Astrocyte of the hippocampus (primary cell): ENCODE measurements around the gene NR5A1.

Experiments
- DNase-seq: peaks from one replicate; pipeline ENCODE4 v3.0.0; 2011; ENCODE audit warnings: low read depth, low spot score

Gene NR5A1

GRCh38 chr9:124442379-124442778, 64.8 kb downstream of the NR5A1 start:
- no peak for DNase-seq

DNA sequence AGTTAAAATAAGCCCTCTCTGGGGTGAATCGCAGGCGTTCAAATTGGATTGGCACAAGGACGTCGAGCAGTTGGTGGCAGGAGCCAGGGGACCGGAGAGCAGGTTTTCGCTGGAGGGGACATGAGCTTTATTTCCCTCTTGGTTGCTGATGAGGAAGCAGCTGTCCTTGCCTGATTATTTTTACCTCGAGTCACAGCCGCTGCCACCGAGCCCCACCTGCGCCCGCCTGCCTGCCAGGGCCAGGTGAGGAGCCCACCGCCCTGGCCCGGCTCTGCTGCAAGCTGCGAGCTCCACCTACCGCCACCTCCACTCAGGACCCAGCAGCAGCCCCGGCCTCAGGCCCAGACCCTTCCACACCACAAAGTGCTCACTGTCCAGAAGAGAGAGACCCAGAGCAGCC, 65.9 kb downstream of the NR5A1 start:
- no peak for DNase-seq

DNA sequence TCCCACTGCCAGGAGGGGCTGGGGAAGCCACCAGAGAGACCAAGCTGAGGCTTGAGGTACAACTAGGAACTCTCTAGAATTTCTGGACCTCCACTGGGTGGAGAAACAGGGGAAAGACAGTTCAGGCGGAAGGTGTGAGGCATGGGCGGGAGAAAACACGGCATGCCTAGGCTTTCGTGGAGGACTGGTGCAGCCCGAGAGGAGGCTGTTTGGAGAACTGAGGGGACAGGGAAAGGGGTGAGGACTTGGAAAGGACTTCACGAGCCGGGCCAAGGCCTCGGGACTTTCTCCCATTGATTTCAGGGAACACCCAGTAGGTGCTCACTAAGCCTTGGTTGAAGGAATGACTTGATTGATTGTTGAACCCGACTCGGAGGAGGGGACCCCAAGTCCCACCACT, 66.4 kb downstream of the NR5A1 start:
- DNase-seq: no peak

- no peak for DNase-seq
Observed at GRCh38 chr9:124439686-124440243, 67.4 kb downstream of the NR5A1 start.

- no peak for DNase-seq
Observed at GRCh38 chr9:124439086-124439485, 68.1 kb downstream of the NR5A1 start.

DNA sequence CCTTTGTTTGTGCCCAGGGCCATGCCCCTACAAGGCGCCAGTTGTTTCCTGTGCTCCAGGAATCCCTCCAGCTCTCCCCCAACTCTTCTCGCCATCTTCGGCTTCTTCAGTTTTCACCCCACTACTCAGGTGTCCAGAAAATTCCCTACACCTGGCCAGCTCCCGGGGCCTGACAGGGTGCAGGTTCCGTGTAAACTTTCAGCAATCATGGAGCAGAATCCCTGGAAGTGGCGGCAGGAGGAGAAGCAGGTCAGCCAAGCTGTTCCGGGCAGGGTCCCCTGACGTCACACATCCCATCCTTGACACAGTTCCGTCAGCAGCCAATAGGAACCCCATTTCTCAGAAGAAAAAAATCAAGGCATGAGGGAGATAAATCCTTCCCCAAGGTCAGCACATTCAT, 69.1 kb downstream of the NR5A1 start:
- no peak for DNase-seq

DNA sequence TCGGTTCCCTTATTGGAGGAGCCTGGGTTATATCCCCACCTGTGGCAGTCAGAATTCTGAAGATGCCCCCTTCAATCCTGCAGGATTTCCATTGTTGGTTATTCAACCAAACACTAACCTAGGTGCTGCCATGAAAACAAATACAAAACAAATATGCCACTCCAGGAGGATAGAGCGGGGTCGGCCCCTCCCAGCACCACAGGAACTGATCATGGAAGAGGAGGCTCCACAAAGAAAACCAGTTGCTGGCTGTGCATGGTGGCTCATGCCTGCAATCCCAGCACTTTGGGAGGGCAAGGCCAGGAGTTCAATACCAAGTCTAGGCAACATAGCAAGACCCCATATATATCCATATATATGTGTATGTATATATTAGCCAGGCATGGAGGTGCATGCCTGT, 70.1 kb downstream of the NR5A1 start:
- DNase-seq: no peak

DNA sequence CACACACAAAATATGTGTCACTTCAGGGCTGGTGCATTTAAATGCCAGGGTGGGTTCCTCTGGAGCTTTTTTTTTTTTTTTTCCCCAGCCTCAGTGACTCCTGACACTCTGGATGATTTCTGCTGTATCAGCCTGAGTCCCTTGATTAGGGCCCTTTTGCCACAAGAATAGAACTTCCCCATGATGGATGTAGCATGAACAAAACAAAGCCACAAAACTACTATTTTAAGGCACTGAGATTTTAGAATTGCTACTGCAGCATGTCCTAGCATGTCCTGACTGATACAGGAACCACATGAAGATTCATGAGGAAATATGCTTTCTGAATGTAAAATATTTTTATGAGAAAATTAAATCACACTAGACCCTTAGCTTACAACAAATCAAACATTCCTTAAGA, 70.9 kb downstream of the NR5A1 start:
- no peak for DNase-seq
